Suprapubic skin (tissue), 3 donors: ENCODE measurements around the gene CALML6.

Source experiments
- EP300 ChIP-seq: sonication (generic); formaldehyde crosslinking; IDR thresholded peaks from one replicate; pipeline ENCODE4 v1.6.1; 2017; ENCODE audit warnings: antibody characterized with exemption
- POLR2A ChIP-seq, 2 donors: fragments of 450-650 bp; IDR thresholded peaks; one replicate each; pipeline ENCODE4 v1.6.1; 2017; ENCODE audit warnings: antibody characterized with exemption in 2 of 2, mild to moderate bottlenecking in 2 of 2, moderate library complexity in 2 of 2
- TF ChIP-seq, protein P1 (sequence below), 2 donors: fragments of 200-600 bp in 1 of 2; fragments of 450-650 bp in 1 of 2; sonication (generic) in 1 of 2; IDR thresholded peaks; one replicate each; pipeline ENCODE4 v1.5.1; 2016 to 2019; ENCODE audit warnings: antibody characterized with exemption in 2 of 2, mild to moderate bottlenecking in 1 of 2, moderate library complexity in 1 of 2

DNA sequence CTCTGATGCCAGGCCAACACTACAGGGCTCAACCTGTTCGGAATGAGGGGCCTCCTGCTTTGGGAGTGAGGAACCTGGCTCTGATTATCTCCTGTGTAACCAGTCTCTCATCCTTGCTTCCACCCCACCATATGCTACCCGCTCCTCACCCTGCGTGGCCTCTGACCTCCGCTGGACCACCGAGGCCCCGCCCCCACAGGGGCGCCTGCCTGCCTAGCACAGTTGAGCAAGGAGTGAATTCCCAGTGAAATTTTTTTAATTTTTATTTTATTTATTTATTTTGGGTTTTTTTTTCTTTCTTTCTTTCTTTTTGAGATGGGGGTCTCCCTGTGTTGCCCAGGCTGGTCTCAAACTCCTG, 22.3 kb upstream of the CALML6 start:
- TF ChIP-seq, protein P1, sequence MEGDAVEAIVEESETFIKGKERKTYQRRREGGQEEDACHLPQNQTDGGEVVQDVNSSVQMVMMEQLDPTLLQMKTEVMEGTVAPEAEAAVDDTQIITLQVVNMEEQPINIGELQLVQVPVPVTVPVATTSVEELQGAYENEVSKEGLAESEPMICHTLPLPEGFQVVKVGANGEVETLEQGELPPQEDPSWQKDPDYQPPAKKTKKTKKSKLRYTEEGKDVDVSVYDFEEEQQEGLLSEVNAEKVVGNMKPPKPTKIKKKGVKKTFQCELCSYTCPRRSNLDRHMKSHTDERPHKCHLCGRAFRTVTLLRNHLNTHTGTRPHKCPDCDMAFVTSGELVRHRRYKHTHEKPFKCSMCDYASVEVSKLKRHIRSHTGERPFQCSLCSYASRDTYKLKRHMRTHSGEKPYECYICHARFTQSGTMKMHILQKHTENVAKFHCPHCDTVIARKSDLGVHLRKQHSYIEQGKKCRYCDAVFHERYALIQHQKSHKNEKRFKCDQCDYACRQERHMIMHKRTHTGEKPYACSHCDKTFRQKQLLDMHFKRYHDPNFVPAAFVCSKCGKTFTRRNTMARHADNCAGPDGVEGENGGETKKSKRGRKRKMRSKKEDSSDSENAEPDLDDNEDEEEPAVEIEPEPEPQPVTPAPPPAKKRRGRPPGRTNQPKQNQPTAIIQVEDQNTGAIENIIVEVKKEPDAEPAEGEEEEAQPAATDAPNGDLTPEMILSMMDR (IDR thresholded peaks at IDR 0.05), result no peak
- no peak for TF ChIP-seq POLR2A (IDR thresholded peaks at IDR 0.05)
- no peak for TF ChIP-seq EP300
